ENCODE data around the gene AIRE. TPM values are rescaled to one million over a fixed set of nuclear protein-coding genes. Genes with fewer than 3 reads are reported as not detected.

Gene AIRE
- total RNA-seq, 6 experiments from 2014 or later: not detected

DNA sequence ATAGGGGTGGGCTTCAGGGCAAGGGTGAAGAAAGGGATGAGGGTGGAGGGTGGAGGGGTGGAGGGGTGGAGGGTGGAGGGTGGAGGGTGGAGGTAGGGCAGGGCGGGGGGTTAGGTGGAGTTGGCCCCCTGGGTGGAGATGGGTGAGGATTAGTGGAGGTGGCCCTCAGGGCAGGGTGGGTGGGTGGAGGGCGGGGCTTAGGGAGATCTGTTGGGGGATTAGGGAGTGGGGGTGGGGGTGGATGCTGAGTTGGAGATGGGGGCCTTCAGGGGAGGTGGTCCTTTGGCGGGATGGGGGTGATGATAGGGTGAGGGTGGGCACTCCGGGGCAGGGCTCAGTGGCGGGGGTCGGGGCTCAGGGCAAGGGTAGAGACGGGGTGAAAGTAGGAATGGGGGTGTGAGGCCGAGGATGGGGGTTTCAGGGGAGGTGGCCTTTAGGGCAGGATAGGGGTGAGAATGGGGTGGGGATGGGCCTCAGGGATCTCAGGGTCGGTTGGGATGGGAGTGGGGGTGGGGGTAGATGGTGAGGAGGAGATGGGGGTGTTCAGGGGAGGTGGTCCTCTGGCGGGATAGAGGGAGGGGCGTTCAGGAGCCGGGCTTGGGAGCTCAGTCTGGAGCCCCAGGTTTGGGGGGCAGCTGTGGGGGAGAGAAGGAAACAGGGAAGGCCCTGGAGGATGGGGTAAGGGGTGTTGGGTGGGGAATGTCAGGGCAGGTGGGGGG is 23.2 kb upstream of the AIRE start:
- TF ChIP-seq, protein P1, sequence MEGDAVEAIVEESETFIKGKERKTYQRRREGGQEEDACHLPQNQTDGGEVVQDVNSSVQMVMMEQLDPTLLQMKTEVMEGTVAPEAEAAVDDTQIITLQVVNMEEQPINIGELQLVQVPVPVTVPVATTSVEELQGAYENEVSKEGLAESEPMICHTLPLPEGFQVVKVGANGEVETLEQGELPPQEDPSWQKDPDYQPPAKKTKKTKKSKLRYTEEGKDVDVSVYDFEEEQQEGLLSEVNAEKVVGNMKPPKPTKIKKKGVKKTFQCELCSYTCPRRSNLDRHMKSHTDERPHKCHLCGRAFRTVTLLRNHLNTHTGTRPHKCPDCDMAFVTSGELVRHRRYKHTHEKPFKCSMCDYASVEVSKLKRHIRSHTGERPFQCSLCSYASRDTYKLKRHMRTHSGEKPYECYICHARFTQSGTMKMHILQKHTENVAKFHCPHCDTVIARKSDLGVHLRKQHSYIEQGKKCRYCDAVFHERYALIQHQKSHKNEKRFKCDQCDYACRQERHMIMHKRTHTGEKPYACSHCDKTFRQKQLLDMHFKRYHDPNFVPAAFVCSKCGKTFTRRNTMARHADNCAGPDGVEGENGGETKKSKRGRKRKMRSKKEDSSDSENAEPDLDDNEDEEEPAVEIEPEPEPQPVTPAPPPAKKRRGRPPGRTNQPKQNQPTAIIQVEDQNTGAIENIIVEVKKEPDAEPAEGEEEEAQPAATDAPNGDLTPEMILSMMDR (IDR thresholded peaks at IDR 0.05): no peak
- no peak for TF ChIP-seq POLR2A (IDR thresholded peaks at IDR 0.05)
- no peaks in the 10 kb centered on the region for H3K9me3 ChIP-seq
- DNase-seq (peak in 1 of 3 donors; percentile 39), ATAC-seq (no peak)
- no peaks in the 10 kb centered on the region for H3K4me1 ChIP-seq
- no peaks in the 10 kb centered on the region for H3K27me3 ChIP-seq
- H3K36me3 ChIP-seq: no peaks in the 10 kb centered on the region
- intact Hi-C loops (cut with DNase I): no loop called here
- H3K27ac ChIP-seq: no peak overlapping the region
- WGBS (ENCODE audit: insufficient coverage, low coverage, low lambda C conversion rate, missing lambda C conversion rate): 83% methylated on average over 12 of the region's 12 CpGs
- H3K4me3 ChIP-seq: no peak overlapping the region

DNA sequence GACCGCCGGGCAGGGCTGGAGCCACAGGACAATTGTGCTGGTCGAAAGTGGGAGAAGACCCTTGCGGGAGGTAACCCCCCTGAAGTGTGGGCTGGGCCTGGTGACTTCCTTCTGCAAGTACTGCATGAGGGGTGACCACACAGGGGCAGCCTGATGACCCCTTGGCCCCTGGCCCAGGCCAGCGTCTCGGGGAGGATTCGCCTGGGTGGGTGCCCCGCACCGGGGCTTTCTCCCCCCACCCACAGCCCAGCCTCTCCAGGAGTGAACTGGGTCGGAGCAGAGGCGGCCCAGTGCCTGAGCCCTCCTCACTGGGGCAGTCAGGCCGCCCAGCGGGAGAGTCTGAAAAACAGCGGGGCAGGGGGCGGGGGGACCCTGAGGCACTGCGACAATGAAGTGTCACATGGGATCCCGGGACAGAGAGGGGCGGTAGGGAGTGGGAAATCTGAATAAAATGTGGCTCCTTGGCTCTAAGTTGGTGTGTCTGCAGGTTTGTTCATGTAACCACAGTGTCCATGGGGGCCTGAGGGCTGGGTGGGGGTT is 22.4 kb upstream of the AIRE start:
- TF ChIP-seq, protein P1 (IDR thresholded peaks at IDR 0.05): no peak
- TF ChIP-seq POLR2A (IDR thresholded peaks at IDR 0.05): no peak
- DNase-seq (peak in 1 of 3 donors; percentile 54), ATAC-seq (peak in 1 of 4 donors; percentile 4)
- WGBS (ENCODE audit: insufficient coverage, low coverage, low lambda C conversion rate, missing lambda C conversion rate): 49% methylated on average over 2 of the region's 18 CpGs
- H3K9me3 ChIP-seq: no peaks in the 10 kb centered on the region
- no peaks in the 10 kb centered on the region for H3K36me3 ChIP-seq
- H3K4me3 ChIP-seq: no peak overlapping the region
- no peaks in the 10 kb centered on the region for H3K4me1 ChIP-seq
- intact Hi-C loops (cut with DNase I): no loop called here
- no peak overlapping the region for H3K27ac ChIP-seq
- H3K27me3 ChIP-seq: no peaks in the 10 kb centered on the region

DNA sequence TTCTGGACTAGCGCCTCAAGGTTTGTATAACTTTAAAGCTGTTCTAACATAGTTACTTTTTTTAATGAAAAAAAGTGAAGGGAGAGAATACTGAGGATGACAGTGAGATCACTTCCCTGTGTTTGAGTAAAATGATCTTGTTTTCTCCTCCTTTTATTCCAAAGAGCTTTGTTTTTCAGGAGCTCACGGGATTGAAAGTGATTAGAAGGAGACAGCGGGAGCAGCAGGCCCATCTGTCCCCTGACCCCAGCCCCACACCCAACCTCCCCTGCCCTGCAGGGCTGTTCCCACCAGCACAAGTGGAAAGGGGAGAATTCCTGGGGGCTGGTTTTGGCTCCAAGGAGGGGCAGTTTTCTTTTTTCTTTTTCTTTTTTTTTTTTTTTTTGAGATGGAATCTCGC is 21.9 kb upstream of the AIRE start:
- no peaks in the 10 kb centered on the region for H3K4me1 ChIP-seq
- DNase-seq (peak in 1 of 3 donors; percentile 32), ATAC-seq (no peak)
- no peak overlapping the region for H3K4me3 ChIP-seq
- WGBS (ENCODE audit: insufficient coverage, low coverage, low lambda C conversion rate, missing lambda C conversion rate): 73% methylated on average over 2 of the region's 4 CpGs
- H3K27me3 ChIP-seq: no peaks in the 10 kb centered on the region
- H3K9me3 ChIP-seq: no peaks in the 10 kb centered on the region
- no peak for TF ChIP-seq POLR2A (IDR thresholded peaks at IDR 0.05)
- TF ChIP-seq, protein P1 (IDR thresholded peaks at IDR 0.05): no peak
- intact Hi-C loops (cut with DNase I): no loop called here
- no peak overlapping the region for H3K27ac ChIP-seq
- H3K36me3 ChIP-seq: no peaks in the 10 kb centered on the region

DNA sequence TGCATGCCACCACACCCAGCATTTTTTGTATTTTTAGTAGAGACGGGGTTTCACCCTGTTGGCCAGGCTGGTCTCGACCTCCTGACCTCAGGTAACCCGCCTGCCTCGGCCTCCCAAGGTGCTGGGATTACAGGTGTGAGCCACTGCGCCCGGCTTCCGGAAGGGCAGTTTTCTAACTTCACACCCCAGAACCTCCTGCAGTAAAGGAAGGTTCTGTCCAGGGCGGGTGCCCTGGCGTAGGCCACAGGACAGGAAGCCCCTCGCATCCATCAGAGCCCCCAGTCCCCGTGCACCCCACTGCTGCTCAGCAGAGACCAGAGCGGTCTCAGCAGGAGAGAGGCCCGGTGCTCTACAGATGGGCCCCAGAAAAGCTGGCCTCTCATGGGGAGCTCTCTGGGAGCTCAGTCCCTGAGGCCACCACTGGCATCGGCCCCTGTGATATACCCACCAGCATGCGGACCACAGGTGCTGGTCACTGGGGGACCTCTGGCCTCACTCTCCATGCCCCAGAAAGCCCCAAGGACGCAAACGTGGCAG is 19.9 kb upstream of the AIRE start:
- Histone ChIP-seq H3K4me3 (no peak overlapping the region), H3K27me3 (no peaks in the 10 kb centered on the region), H3K4me1 (no peaks in the 10 kb centered on the region), H3K27ac (no peak overlapping the region), H3K36me3 (no peaks in the 10 kb centered on the region), H3K9me3 (no peaks in the 10 kb centered on the region)
- ATAC-seq: no peak
- 100% methylated on average over 3 of the region's 17 CpGs for WGBS (ENCODE audit: insufficient coverage, low coverage, low lambda C conversion rate, missing lambda C conversion rate)
- intact Hi-C loops (cut with DNase I): no loop called here
- peak in 1 of 3 donors; percentile 35 for DNase-seq
- TF ChIP-seq, protein P1 (IDR thresholded peaks at IDR 0.05): no peak
- TF ChIP-seq POLR2A (IDR thresholded peaks at IDR 0.05): no peak
